ENCODE results near the gene PAXX. TPM values are rescaled to one million over a fixed set of nuclear protein-coding genes. Genes with fewer than 3 reads are reported as not detected.

PAXX gene
- total RNA-seq, 2 donors from 2014 or later: 49.9 to 57.3 TPM

GRCh38 chr9:136947955-136948510 lies 44.2 kb upstream of the PAXX start:
- ATAC-seq (ENCODE audit: insufficient number of reproducible peaks, low FRiP score, low read depth) (no peak), DNase-seq (ENCODE audit: low spot score) (no peak)
- Histone ChIP-seq H3K9me3 (no peaks in the 10 kb centered on the region), H3K4me1 (ENCODE audit: control insufficient read depth in 1 of 2, low read depth in 2 of 2) (peaks cover 18 to 34% of the 10 kb centered on the region in 2 donors), H3K36me3 (no peaks in the 10 kb centered on the region), H3K27me3 (replicated peaks; ENCODE audit: insufficient read depth) (no peaks in the 10 kb centered on the region), H3K4me3 (no peak overlapping the region), H3K27ac (no peak overlapping the region)
- TF ChIP-seq CTCF (IDR thresholded peaks at IDR 0.05): peak; percentile 29

- Histone ChIP-seq H3K4me3 (peak overlapping the region; percentile 78), H3K27ac (peak overlapping the region; percentile 73 to 78), H3K9me3 (no peaks in the 10 kb centered on the region), H3K27me3 (replicated peaks; ENCODE audit: insufficient read depth) (no peaks in the 10 kb centered on the region), H3K4me1 (ENCODE audit: control insufficient read depth in 1 of 2, low read depth in 2 of 2) (peaks cover 11 to 26% of the 10 kb centered on the region in 2 donors), H3K36me3 (no peaks in the 10 kb centered on the region)
- ATAC-seq (ENCODE audit: insufficient number of reproducible peaks, low FRiP score, low read depth): no peak
- TF ChIP-seq CTCF (IDR thresholded peaks at IDR 0.05): no peak
- DNase-seq (ENCODE audit: low spot score): no peak
Observed at GRCh38 chr9:136949239-136949816, 42.9 kb upstream of the PAXX start.

GRCh38 chr9:136949817-136950655 lies 42.2 kb upstream of the PAXX start:
- Histone ChIP-seq H3K27ac (peak overlapping the region; percentile 73 to 78), H3K4me3 (peak overlapping the region; percentile 78), H3K4me1 (ENCODE audit: control insufficient read depth in 1 of 2, low read depth in 2 of 2) (peaks cover 11 to 26% of the 10 kb centered on the region in 2 donors), H3K9me3 (no peaks in the 10 kb centered on the region), H3K27me3 (replicated peaks; ENCODE audit: insufficient read depth) (no peaks in the 10 kb centered on the region), H3K36me3 (no peaks in the 10 kb centered on the region)
- ATAC-seq (ENCODE audit: insufficient number of reproducible peaks, low FRiP score, low read depth) (peak; percentile 82), DNase-seq (ENCODE audit: low spot score) (peak; percentile 76)
- no peak for TF ChIP-seq CTCF (IDR thresholded peaks at IDR 0.05)

GRCh38 chr9:136950656-136951276 lies 41.5 kb upstream of the PAXX start:
- H3K27ac ChIP-seq: peak overlapping the region; percentile 73 to 78
- H3K27me3 ChIP-seq (replicated peaks; ENCODE audit: insufficient read depth): no peaks in the 10 kb centered on the region
- no peaks in the 10 kb centered on the region for H3K9me3 ChIP-seq
- ATAC-seq (ENCODE audit: insufficient number of reproducible peaks, low FRiP score, low read depth) (no peak), DNase-seq (ENCODE audit: low spot score) (no peak)
- no peaks in the 10 kb centered on the region for H3K36me3 ChIP-seq
- H3K4me1 ChIP-seq (ENCODE audit: control insufficient read depth in 1 of 2, low read depth in 2 of 2): peaks cover 11 to 26% of the 10 kb centered on the region in 2 donors
- no peak for TF ChIP-seq CTCF (IDR thresholded peaks at IDR 0.05)
- H3K4me3 ChIP-seq: peak overlapping the region; percentile 78
